Transverse colon (tissue), 4 donors: ENCODE data around the gene PRKG1.

Experiments
- CTCF ChIP-seq, 5 experiments: fragments of 200-600 bp in 3 of 5; fragments of 450-650 bp in 2 of 5; sonication (generic) in 3 of 5; IDR thresholded peaks; 1 replicate in 2 of 5; 2 replicates in 3 of 5; pipeline ENCODE4 v1.5.1; 2016 to 2017; ENCODE audit warnings: antibody characterized with exemption in 5 of 5, inconsistent platforms in 3 of 5, mild to moderate bottlenecking in 2 of 5, moderate library complexity in 1 of 5
- EP300 ChIP-seq: sonication (generic); formaldehyde crosslinking; IDR thresholded peaks from one replicate; pipeline ENCODE4 v1.6.1; 2017; ENCODE audit warnings: antibody characterized with exemption, low read depth
- POLR2AphosphoS5 ChIP-seq, 3 donors: sonication (generic); formaldehyde crosslinking; IDR thresholded peaks; one replicate each; pipeline ENCODE4 v1.6.1; 2016; ENCODE audit warnings: antibody characterized with exemption in 3 of 3

GRCh38 chr10:51666456-51666855 lies 592.2 kb downstream of the PRKG1 start:
- TF ChIP-seq CTCF (IDR thresholded peaks at IDR 0.05) (no peak), POLR2AphosphoS5 (IDR thresholded peaks at IDR 0.05) (no peak), EP300 (no peak)
